ENCODE data around the gene HNF1A.
"Not testable (repeated sequence)": the region's sequence is repeated elsewhere in the genome, so short reads cannot be mapped to it uniquely, and the experiment has no call there.

The HNF1A gene

DNA sequence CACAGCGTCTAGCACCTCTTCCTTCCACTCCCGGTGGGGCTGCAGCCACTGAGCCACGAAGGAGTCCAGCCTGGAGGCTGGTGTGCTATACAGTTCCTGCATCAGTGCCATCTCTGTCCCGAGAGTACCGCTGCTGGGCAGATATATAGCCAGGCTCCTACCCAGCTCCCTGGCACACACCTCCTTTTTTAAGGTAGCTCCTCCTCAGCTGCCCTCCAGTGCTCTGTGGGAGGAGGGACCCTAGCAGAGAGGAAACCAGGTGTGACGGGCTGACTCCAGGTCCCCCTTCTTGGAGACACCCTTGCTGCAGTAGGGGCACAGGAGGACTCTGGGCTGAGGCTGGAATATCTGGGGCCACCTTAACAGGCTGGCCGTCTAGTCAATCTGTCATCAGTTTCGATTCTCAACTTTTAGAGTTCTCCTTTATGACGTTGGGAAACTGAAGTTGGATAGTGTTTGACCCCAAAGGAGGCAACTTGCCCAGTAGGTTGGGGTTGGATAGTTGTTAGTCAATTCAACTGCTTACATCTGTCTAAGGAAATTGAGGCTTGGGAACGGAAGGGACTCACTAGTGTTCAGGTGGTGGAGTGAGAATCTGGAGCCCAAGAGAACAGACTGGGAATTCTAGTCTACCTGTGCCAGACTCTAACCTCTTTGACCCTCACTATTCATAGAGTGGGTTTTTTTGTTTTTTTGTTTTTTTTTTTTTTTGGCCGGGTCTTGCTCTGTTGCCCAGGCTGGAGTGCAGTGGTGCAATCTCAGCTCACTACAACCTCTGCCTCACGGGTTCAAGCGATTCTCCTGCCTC, 60.7 kb downstream of the HNF1A start, which contains the start of gene OASL:
Gene OASL, minus strand, starts transcription at position 386 of the 808 bp plus-strand sequence. Its CDS starts 275 bp downstream, at position 111.
- no peaks in the 10 kb centered on the region for H3K36me3 ChIP-seq (ENCODE audit: control insufficient read depth, insufficient read depth, low read length)
- peak within 1 kb of the TSS; percentile 98 for H3K4me2 ChIP-seq (ENCODE audit: low read length)
- H3K27me3 ChIP-seq (ENCODE audit: control insufficient read depth, insufficient read depth, low read length): no peaks in the 10 kb centered on the region
- peak within 1 kb of the TSS; percentile 86 for H2AFZ ChIP-seq
- no peak within 1 kb of the TSS for H3K27ac ChIP-seq
- TF ChIP-seq, protein P1, sequence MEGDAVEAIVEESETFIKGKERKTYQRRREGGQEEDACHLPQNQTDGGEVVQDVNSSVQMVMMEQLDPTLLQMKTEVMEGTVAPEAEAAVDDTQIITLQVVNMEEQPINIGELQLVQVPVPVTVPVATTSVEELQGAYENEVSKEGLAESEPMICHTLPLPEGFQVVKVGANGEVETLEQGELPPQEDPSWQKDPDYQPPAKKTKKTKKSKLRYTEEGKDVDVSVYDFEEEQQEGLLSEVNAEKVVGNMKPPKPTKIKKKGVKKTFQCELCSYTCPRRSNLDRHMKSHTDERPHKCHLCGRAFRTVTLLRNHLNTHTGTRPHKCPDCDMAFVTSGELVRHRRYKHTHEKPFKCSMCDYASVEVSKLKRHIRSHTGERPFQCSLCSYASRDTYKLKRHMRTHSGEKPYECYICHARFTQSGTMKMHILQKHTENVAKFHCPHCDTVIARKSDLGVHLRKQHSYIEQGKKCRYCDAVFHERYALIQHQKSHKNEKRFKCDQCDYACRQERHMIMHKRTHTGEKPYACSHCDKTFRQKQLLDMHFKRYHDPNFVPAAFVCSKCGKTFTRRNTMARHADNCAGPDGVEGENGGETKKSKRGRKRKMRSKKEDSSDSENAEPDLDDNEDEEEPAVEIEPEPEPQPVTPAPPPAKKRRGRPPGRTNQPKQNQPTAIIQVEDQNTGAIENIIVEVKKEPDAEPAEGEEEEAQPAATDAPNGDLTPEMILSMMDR (IDR thresholded peaks at IDR 0.05): no peak
- H3K9ac ChIP-seq: no peak within 1 kb of the TSS
- H3K9me3 ChIP-seq (ENCODE audit: control insufficient read depth, low read length): no peaks in the 10 kb centered on the region
- peak within 1 kb of the TSS; percentile 81 for H3K4me3 ChIP-seq (ENCODE audit: low read depth, low read length)
- H3K4me1 ChIP-seq: peaks cover 3% of the 10 kb centered on the region
- H3K79me2 ChIP-seq: no peaks in the 10 kb centered on the region

DNA sequence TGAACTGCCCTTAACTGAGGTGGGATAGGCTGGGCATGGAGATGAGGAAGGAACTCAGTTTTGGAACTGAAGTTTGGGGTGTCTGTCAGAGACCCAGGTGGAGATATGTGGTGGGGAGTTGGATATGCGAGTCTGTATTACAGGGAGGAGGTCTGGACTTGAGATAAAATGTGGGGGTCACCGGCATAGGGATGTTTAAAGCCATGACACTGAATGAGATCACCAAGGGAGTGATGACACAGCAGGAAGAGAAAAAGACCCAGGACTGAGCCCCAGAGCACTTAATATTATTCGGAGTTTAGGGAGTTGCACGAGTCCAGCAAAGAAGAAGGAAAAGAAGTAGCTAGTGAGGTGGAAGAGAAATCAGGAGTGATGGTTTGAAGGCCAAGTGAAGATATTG, 64.7 kb downstream of the HNF1A start:
- H3K79me2 ChIP-seq: no peaks in the 10 kb centered on the region
- H3K9me3 ChIP-seq (ENCODE audit: control insufficient read depth, low read length): no peaks in the 10 kb centered on the region
- peaks cover 3% of the 10 kb centered on the region for H3K4me1 ChIP-seq
- H3K4me3 ChIP-seq (ENCODE audit: low read depth, low read length): no peak overlapping the region
- no peak overlapping the region for H3K4me2 ChIP-seq (ENCODE audit: low read length)
- TF ChIP-seq, protein P1 (IDR thresholded peaks at IDR 0.05): no peak
- H3K27ac ChIP-seq: no peak overlapping the region
- H3K36me3 ChIP-seq (ENCODE audit: control insufficient read depth, insufficient read depth, low read length): no peaks in the 10 kb centered on the region
- no peak overlapping the region for H2AFZ ChIP-seq
- no peaks in the 10 kb centered on the region for H3K27me3 ChIP-seq (ENCODE audit: control insufficient read depth, insufficient read depth, low read length)
- H3K9ac ChIP-seq: no peak overlapping the region

DNA sequence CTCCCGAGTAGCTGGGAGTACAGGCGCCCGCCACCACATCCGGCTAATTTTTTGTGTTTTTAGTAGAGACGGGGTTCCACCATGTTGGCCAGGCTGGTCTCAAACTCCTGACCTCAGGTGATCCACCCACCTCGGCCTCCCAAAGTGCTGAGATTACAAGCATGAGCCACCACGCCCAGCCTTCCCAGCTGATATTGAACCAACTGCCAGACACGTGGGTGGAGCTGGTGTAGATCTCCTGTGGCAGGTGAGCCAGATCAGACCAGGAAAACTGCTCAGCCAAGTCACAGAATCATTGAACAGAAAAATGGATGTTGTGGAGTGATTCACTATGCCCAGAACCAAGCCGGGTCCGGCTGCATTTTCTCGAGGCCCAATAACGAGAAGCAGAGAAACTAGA, 69.1 kb downstream of the HNF1A start:
- not testable (repeated sequence) for H3K79me2 ChIP-seq; H3K4me2 ChIP-seq (ENCODE audit: low read length); H3K4me3 ChIP-seq (ENCODE audit: low read depth, low read length); H3K4me1 ChIP-seq; H3K9ac ChIP-seq; H2AFZ ChIP-seq; H3K27me3 ChIP-seq (ENCODE audit: control insufficient read depth, insufficient read depth, low read length); H3K9me3 ChIP-seq (ENCODE audit: control insufficient read depth, low read length); H3K36me3 ChIP-seq (ENCODE audit: control insufficient read depth, insufficient read depth, low read length); H3K27ac ChIP-seq

DNA sequence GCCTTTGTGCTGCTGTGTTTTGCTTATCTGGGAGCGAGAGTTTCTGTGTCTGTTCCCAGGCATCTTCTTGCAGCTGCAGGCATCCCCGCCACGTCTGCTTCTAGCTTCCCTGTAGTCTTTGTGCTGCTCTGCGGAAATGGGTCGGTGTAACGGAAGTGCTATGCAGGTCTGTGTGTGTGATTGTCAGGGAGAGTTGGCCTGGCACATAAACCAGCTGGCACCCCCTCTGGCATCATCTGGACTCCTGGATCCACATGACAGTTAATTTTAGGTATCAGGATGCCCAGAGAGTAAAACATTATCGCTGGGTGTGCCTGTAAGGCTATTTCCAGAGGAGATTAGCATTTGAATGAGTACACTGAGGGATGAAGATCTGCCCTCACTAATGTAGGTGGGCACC, 70.1 kb downstream of the HNF1A start:
- no peaks in the 10 kb centered on the region for H3K36me3 ChIP-seq (ENCODE audit: control insufficient read depth, insufficient read depth, low read length)
- TF ChIP-seq, protein P1 (IDR thresholded peaks at IDR 0.05): no peak
- no peaks in the 10 kb centered on the region for H3K9me3 ChIP-seq (ENCODE audit: control insufficient read depth, low read length)
- no peak overlapping the region for H3K4me2 ChIP-seq (ENCODE audit: low read length)
- no peak overlapping the region for H3K9ac ChIP-seq
- H3K27ac ChIP-seq: no peak overlapping the region
- no peaks in the 10 kb centered on the region for H3K79me2 ChIP-seq
- H3K4me3 ChIP-seq (ENCODE audit: low read depth, low read length): no peak overlapping the region
- no peaks in the 10 kb centered on the region for H3K4me1 ChIP-seq
- H3K27me3 ChIP-seq (ENCODE audit: control insufficient read depth, insufficient read depth, low read length): no peaks in the 10 kb centered on the region
- no peak overlapping the region for H2AFZ ChIP-seq

DNA sequence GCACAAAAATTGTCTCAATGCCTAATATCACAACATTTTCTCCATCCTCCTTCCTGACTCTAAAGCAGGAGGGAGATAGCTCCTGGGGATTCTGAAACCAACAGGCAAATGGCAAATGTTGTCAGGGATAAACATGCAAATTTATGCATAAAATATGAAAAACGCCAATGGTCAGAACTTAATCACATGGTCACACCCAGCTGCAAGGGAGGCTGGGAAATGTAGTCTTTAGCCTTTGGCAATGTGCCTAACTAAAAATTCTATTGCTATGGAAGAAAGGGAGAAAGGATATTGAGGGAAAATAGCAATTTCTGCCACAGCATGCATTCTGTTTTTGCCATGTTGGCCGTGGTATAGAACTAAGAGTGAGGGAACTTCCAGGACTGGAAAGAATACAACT, 72.4 kb downstream of the HNF1A start:
- Histone ChIP-seq H3K27ac (no peak overlapping the region), H3K36me3 (ENCODE audit: control insufficient read depth, insufficient read depth, low read length) (no peaks in the 10 kb centered on the region), H3K9ac (no peak overlapping the region), H3K4me2 (ENCODE audit: low read length) (no peak overlapping the region), H3K4me1 (no peaks in the 10 kb centered on the region), H2AFZ (no peak overlapping the region), H3K27me3 (ENCODE audit: control insufficient read depth, insufficient read depth, low read length) (no peaks in the 10 kb centered on the region), H3K4me3 (ENCODE audit: low read depth, low read length) (no peak overlapping the region), H3K79me2 (no peaks in the 10 kb centered on the region), H3K9me3 (ENCODE audit: control insufficient read depth, low read length) (no peaks in the 10 kb centered on the region)
- TF ChIP-seq, protein P1 (IDR thresholded peaks at IDR 0.05): no peak

Measured in parathyroid adenoma (tissue), 2 donors.